A549 treated with dexamethasone at 1 μM for 4 hours (cell line): ENCODE results near the gene ACBD7. TPM values are rescaled to one million over a fixed set of nuclear protein-coding genes. Genes with fewer than 3 reads are reported as not detected.

Source experiments
- total RNA-seq: library from RNA; stranded (reverse); fragments of 200-300 nt; extraction: Qiagen RNA extraction; gene quantifications from 5 replicates; pipeline ENCODE4 v1.2.3, GENCODE V29; 2022

The ACBD7 gene
- total RNA-seq = 1.2 to 1.5 TPM (median 1.4 TPM) in 5 replicates

DNA sequence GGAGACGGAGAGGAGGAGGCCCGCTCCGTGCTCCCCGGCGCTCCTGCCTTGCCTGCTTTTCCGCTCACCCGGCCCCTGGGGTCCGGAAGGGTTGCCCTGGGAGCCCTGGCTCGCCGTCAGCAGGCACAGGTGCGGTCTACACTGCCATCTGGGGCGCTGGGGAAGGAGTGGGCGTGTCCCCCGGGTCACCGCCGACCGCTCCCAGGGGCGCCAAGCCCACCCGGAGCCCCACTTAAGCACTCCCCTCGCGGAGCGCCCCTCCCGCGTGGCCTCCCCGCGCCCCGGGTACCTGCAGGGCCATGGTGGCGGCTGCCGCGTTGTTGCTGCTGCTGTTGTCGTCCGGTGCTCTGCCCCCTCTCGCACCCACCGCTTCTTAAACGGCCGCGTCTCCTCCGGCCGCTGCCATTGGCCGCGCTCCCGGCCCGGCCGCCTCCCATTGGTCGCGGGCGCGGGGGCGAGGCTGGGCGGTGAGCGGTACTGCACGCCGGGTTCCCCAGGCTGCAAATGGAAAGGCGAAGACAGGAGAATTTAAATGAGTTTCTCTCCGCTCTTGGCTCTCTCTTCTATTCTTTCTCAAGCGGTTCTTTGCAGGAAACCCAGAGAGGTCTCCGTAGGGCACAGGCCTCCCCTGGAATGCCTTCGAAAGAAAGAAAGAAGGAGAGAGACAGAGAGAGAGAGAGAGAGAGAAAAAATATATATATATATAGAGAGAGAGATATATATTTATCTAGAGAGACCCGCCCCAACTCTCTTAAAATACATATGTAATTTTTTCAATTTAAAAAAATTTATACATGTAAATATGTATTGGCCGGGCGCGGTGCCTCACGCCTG, at the start of gene ACBD7:
TSS of gene ACBD7 (minus strand) at position 349 of the 834 bp plus-strand sequence. CDS start at position 301, 48 bp downstream.

DNA sequence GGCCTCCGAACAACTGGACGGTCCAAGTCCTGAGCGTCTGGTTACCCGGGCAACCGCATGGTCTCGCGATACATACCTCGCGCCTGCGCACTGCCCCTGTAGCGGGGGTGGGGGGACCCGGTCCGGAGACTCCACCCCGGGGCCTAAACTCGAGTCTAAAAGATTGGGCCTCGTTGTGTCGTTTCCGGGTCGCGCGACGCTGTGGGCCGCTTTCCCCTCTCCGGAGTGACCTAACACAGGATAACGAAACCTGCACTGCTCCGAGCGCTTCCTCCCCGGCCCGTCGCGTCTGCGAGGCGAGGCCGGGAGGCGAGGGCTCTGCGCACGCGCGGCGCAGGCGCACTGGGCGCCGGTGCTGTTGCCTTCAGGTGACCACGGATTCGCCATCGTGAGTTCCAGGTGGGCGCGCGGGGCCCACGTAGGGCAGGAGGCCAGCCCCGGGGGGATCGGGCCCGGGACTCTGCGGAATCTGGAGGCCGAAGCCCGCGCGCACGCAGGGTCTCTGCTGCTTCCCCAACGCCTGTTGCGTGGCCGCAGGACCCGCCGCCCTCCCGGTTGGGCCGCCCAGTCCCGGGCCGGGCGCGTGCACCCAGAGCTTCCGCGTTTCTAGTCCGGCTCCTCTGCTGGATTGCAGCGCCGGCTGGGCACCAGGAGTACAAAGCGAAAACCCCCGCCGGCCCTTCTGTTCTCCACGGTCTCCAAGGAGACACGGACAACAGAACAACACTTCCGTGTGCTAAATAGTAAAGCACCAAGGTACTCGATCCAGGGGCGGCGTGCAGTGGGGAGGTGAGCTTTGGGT, 8.6 kb upstream of the ACBD7 start, which contains the start of gene RPP38:
TSS of gene RPP38 (plus strand) at position 345 of the 802 bp plus-strand sequence. CDS start 5,960 bp downstream, outside the sequence.

GRCh38 chr10:15043674-15044073, 44.9 kb downstream of the ACBD7 start, which contains the start of gene OLAH:
Gene OLAH, plus strand, starts transcription at chr10:15043943. Its CDS starts 3,346 bp downstream, at chr10:15047289.

Other genes starting within 250 kb of the ACBD7 start
- 18.3 to 23.1 TPM (median 20.3 TPM) in 5 replicates for gene SUV39H2, start 209.9 kb downstream of the ACBD7 start, total RNA-seq
- gene DCLRE1C, start 134.7 kb downstream of the ACBD7 start, total RNA-seq = 4.6 to 7.4 TPM (median 6.5 TPM) in 5 replicates
- gene MEIG1, start 129.4 kb downstream of the ACBD7 start, total RNA-seq = 0.41 to 1.2 TPM (median 0.77 TPM) in 5 replicates
- gene OLAH, start 44.8 kb downstream of the ACBD7 start, total RNA-seq = 0.90 to 1.1 TPM (median 1.0 TPM) in 5 replicates
- 33.7 to 36.6 TPM (median 34.6 TPM) in 5 replicates for gene RPP38, start 8.6 kb upstream of the ACBD7 start, total RNA-seq
- 19.5 to 23.5 TPM (median 21.8 TPM) in 5 replicates for gene NMT2, start 79.9 kb upstream of the ACBD7 start, total RNA-seq